Neutrophil (primary cell): ENCODE data around the gene CAMK2B.

Experiments used
- H3K27ac ChIP-seq: fragments of 200-600 bp; sonication (generic); 2 replicates; pipeline ENCODE4 v1.5.1; 2016; ENCODE audit warnings: mild to moderate bottlenecking, moderate library complexity
- H3K27me3 ChIP-seq: fragments of 200-600 bp; sonication (generic); 2 replicates; pipeline ENCODE4 v1.6.0; 2016; ENCODE audit warnings: mild to moderate bottlenecking
- H3K36me3 ChIP-seq: fragments of 200-600 bp; sonication (generic); 2 replicates; pipeline ENCODE4 v1.5.1; 2017
- H3K4me1 ChIP-seq, 2 experiments: fragments of 200-600 bp in 1 of 2; sonication (generic) in 1 of 2; 1 replicate in 1 of 2; 2 replicates in 1 of 2; pipeline versions ENCODE4 v1.5.1 to v1.6.1; 2013 to 2016; ENCODE audit warnings: low read depth in 1 of 2, low read length in 1 of 2, mild to moderate bottlenecking in 1 of 2, moderate library complexity in 1 of 2; ENCODE audit not compliant: control insufficient read depth in 1 of 2, insufficient read depth in 1 of 2
- H3K4me3 ChIP-seq, 2 experiments: fragments of 200-600 bp in 1 of 2; sonication (generic) in 1 of 2; 1 replicate in 1 of 2; 2 replicates in 1 of 2; pipeline ENCODE4 v1.5.1; 2013 to 2016; ENCODE audit warnings: low read depth in 1 of 2, low read length in 1 of 2, mild to moderate bottlenecking in 1 of 2, moderate library complexity in 1 of 2
- H3K9me3 ChIP-seq: fragments of 200-600 bp; sonication (generic); 2 replicates; pipeline ENCODE4 v1.5.1; 2016
- TF ChIP-seq, protein P1 (sequence below): fragments of 200-600 bp; sonication (generic); IDR thresholded peaks from 2 replicates; pipeline ENCODE4 v1.5.1; 2016; ENCODE audit warnings: antibody characterized with exemption

The CAMK2B gene

DNA sequence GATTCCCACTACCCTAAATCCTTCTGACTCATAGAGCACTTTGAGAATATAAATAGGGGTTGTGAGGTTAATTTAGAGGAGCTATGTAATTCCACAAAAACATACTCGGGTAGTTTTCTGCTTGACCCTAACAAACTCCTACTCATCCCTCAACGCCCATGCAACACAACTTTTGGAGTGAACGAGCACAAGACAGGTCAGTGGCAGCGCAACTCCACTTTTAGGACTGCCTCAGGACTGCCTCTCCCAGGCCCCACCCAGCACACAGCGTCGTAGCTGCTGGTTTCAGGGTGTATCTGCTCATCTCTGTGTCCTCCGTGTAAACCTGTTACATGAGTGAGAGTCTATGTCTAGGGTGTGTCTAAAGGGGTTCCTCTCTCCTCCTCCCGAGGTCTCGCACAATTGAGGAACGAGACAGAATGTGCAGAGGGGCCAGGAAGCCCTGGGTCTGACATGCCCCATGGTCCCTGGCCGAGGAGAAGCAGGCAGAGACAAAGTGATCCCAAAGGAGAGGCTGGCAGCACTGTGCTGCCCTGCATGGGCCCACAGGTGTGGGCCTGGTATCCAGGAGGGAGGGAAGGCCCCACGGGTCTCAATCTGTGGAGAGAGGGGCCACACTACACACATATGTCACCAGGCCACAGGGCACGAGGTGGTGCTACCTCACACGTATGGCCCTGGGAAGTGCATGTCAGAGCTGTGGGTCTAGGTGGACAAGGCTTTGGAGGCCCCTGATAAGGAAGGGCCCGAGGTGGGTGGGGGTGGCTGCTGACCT, 45.5 kb downstream of the CAMK2B start:
- H3K27me3 ChIP-seq: peaks cover 12% of the 10 kb centered on the region
- no peaks in the 10 kb centered on the region for H3K36me3 ChIP-seq

DNA sequence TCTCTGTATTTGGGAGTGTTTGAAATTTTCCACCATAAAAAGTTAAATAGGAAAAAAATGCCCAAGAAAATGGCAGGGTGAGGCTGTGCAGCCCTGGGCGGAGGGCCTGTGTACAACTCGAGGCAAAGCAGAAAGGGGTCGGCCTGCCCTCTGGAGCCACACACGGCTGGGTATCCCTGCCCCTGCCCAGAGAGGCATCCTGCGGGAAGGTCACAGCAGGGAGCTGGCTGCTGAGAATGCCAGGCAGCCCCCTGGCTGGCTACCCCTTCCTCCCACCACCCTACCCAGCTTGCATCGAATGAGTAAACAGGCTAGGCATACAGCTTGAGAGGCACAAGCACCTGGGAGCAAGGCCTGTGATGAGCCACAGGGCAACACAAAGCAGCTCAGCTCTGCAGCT, 46.1 kb downstream of the CAMK2B start:
- TF ChIP-seq, protein P1, sequence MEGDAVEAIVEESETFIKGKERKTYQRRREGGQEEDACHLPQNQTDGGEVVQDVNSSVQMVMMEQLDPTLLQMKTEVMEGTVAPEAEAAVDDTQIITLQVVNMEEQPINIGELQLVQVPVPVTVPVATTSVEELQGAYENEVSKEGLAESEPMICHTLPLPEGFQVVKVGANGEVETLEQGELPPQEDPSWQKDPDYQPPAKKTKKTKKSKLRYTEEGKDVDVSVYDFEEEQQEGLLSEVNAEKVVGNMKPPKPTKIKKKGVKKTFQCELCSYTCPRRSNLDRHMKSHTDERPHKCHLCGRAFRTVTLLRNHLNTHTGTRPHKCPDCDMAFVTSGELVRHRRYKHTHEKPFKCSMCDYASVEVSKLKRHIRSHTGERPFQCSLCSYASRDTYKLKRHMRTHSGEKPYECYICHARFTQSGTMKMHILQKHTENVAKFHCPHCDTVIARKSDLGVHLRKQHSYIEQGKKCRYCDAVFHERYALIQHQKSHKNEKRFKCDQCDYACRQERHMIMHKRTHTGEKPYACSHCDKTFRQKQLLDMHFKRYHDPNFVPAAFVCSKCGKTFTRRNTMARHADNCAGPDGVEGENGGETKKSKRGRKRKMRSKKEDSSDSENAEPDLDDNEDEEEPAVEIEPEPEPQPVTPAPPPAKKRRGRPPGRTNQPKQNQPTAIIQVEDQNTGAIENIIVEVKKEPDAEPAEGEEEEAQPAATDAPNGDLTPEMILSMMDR: no peak
- H3K4me1 ChIP-seq: no peaks in the 10 kb centered on the region
- H3K36me3 ChIP-seq: no peaks in the 10 kb centered on the region
- H3K27me3 ChIP-seq: peaks cover 12% of the 10 kb centered on the region
- H3K4me3 ChIP-seq: no peak overlapping the region
- no peaks in the 10 kb centered on the region for H3K9me3 ChIP-seq
- H3K27ac ChIP-seq: no peak overlapping the region

More for the DNA sequence above, 45.5 kb downstream of the CAMK2B start:
- H3K27ac ChIP-seq: no peak overlapping the region
- TF ChIP-seq, protein P1: no peak
- no peak overlapping the region for H3K4me3 ChIP-seq
- no peaks in the 10 kb centered on the region for H3K9me3 ChIP-seq
- H3K4me1 ChIP-seq: no peaks in the 10 kb centered on the region

- Histone ChIP-seq H3K27ac (no peak overlapping the region), H3K4me3 (no peak overlapping the region), H3K36me3 (no peaks in the 10 kb centered on the region), H3K27me3 (peaks cover 12% of the 10 kb centered on the region), H3K9me3 (no peaks in the 10 kb centered on the region), H3K4me1 (no peaks in the 10 kb centered on the region)
- TF ChIP-seq, protein P1: no peak
Measured at GRCh38 chr7:44278451-44279161, 46.8 kb downstream of the CAMK2B start.

DNA sequence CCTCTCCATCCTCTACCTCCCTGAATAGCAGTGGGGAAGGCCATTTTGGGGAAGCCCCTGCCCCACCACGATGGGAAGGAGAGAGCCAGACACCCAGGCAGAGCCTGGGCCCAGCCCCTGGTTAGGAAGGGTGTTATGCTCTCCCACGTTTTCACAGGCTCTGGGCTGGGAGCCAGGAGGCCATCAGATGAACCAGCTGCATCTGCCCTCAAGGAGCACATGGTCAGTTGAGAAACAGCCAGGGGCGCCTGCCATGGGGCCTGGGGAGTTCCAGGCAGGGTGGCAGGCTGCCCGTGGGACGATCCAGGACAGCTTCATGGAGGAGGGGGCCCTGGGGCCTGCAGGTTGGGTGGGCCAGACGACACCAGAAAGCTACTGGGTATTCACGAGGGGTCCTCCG, 47.5 kb downstream of the CAMK2B start:
- no peaks in the 10 kb centered on the region for H3K36me3 ChIP-seq
- H3K9me3 ChIP-seq: no peaks in the 10 kb centered on the region
- TF ChIP-seq, protein P1: no peak
- H3K4me3 ChIP-seq: no peak overlapping the region
- H3K27me3 ChIP-seq: peaks cover 12% of the 10 kb centered on the region
- no peaks in the 10 kb centered on the region for H3K4me1 ChIP-seq
- no peak overlapping the region for H3K27ac ChIP-seq

DNA sequence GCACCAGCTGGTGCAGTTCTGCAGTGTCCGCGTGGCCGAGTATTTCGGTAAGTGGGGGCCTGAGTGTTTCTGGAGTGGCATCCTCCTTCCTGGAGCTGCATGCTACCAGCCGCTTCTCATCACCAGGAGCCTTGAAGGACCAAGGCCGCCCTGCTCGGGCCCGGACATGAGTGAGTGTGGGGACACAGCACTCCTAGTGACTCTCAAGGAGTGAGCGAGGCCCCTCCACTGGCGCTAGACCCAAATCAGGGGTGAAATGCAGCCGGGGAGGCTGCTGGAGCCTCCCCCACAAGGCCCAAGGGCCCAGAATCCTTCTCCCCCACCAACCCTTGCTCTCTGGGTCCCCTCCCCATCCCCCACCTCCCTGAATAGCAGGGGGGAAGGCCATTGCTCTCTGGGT, 48.0 kb downstream of the CAMK2B start:
- Histone ChIP-seq H3K4me3 (no peak overlapping the region), H3K27ac (no peak overlapping the region), H3K4me1 (no peaks in the 10 kb centered on the region), H3K36me3 (no peaks in the 10 kb centered on the region), H3K27me3 (peaks cover 12% of the 10 kb centered on the region), H3K9me3 (no peaks in the 10 kb centered on the region)
- TF ChIP-seq, protein P1: no peak
